OCI-LY7 (cell line): Measurements from ENCODE around the gene SPRY4. TPM values are rescaled to one million over a fixed set of nuclear protein-coding genes. Genes with fewer than 3 reads are reported as not detected.
"Not testable (repeated sequence)": the region's sequence is repeated elsewhere in the genome, so short reads cannot be mapped to it uniquely, and the experiment has no call there.

Experiments
- BruUV-seq: library from RNA; stranded (reverse); fragments of 400-500 nt; replicated peaks from 2 replicates; lab custom pipeline; 2021; lab: Mats Ljungman, UMichigan
- CTCF ChIA-PET: fragments of 300-600 bp; sonication (Branson Sonifier 250); formaldehyde crosslinking; loops from one replicate; lab custom pipeline; 2022; ENCODE audit warnings: antibody characterized with exemption; ENCODE audit not compliant: unreplicated experiment; lab: Charles Lee
- POLR2A ChIA-PET: fragments of 300-600 bp; sonication (Branson Sonifier 250); formaldehyde crosslinking; loops from one replicate; lab custom pipeline; 2022; ENCODE audit warnings: antibody characterized with exemption; lab: Charles Lee
- DNase-seq: peaks from one replicate; pipeline ENCODE4 v3.0.0-alpha.2; 2015; ENCODE audit warnings: low spot score
- H2AFZ ChIP-seq: fragments of 200-600 bp; sonication (generic), shearing (Covaris generic); 2 replicates; pipeline ENCODE4 v1.6.1; 2014; ENCODE audit warnings: mild to moderate bottlenecking, antibody characterized with exemption, low read length, moderate library complexity
- H3K27ac ChIP-seq: fragments of 200-600 bp; sonication (generic); 2 replicates; pipeline ENCODE4 v1.5.1; 2014; ENCODE audit warnings: mixed run types, low read depth, mild to moderate bottlenecking, moderate library complexity, low read length, inconsistent platforms; ENCODE audit not compliant: poor library complexity, severe bottlenecking
- H3K36me3 ChIP-seq: fragments of 200-600 bp; sonication (generic); 2 replicates; pipeline ENCODE4 v1.6.1; 2014; ENCODE audit warnings: mild to moderate bottlenecking, antibody characterized with exemption, low read length, moderate library complexity, mixed read lengths; ENCODE audit not compliant: insufficient read depth
- H3K4me1 ChIP-seq: fragments of 200-600 bp; sonication (generic); 2 replicates; pipeline ENCODE4 v1.5.1; 2014; ENCODE audit warnings: mild to moderate bottlenecking, low read length; ENCODE audit not compliant: insufficient read depth, poor library complexity, severe bottlenecking
- H3K4me2 ChIP-seq: fragments of 200-600 bp; sonication (generic); 2 replicates; pipeline ENCODE4 v1.6.1; 2014; ENCODE audit warnings: mild to moderate bottlenecking, low read length
- H3K4me3 ChIP-seq: fragments of 200-600 bp; sonication (generic); 2 replicates; pipeline ENCODE4 v1.5.1; 2014; ENCODE audit warnings: mild to moderate bottlenecking, low read depth, low read length; ENCODE audit not compliant: poor library complexity, severe bottlenecking
- H3K79me2 ChIP-seq: fragments of 200-600 bp; sonication (generic); 2 replicates; pipeline ENCODE4 v1.6.1; 2016; ENCODE audit warnings: low read depth, mild to moderate bottlenecking, low read length, moderate library complexity, mixed read lengths; ENCODE audit not compliant: insufficient read depth
- H3K9me2 ChIP-seq: fragments of 200-600 bp; sonication (generic); 2 replicates; pipeline ENCODE4 v1.6.1; 2016; ENCODE audit warnings: mild to moderate bottlenecking, low read length, mixed read lengths; ENCODE audit not compliant: insufficient read depth
- H3K9me3 ChIP-seq: fragments of 200-600 bp; sonication (generic); 2 replicates; pipeline ENCODE4 v1.6.1; 2014; ENCODE audit warnings: mild to moderate bottlenecking, mixed run types, low read length, mixed read lengths
- H4K20me1 ChIP-seq: fragments of 200-600 bp; sonication (generic); 2 replicates; pipeline ENCODE4 v1.6.1; 2014; ENCODE audit warnings: mild to moderate bottlenecking, antibody characterized with exemption, low read length, moderate library complexity, mixed read lengths; ENCODE audit not compliant: insufficient read depth
- CTCF ChIP-seq: fragments of 200-600 bp; sonication (generic); conservative IDR thresholded peaks from 2 replicates; pipeline ENCODE4 v1.5.1; 2014; ENCODE audit warnings: mild to moderate bottlenecking, antibody characterized with exemption, low read length, moderate library complexity, mixed read lengths
- EZH2phosphoT487 ChIP-seq: fragments of 200-600 bp; sonication (generic); IDR thresholded peaks from 2 replicates; pipeline ENCODE4 v1.6.1; 2018; ENCODE audit warnings: low read depth, borderline replicate concordance, mild to moderate bottlenecking, mixed run types, antibody characterized with exemption, low read length, moderate library complexity, mixed read lengths
- intact Hi-C: fragments of 100-400 bp; cut with micrococcal nuclease; formaldehyde crosslinking; loops from one replicate; pipeline ENCODE4 v1.10.0; 2022; ENCODE audit not compliant: unreplicated experiment
- total RNA-seq, 2 experiments: library from RNA; depleted of rRNA in 1 of 2; stranded (reverse); fragments of >200 nt in 1 of 2; shearing (Covaris generic) in 1 of 2; gene quantifications; 2 replicates each; pipeline ENCODE4 v1.2.3, GENCODE V29; 2014 to 2022

SPRY4 gene
- total RNA-seq, 2 experiments from 2014 or later = not detected

DNA sequence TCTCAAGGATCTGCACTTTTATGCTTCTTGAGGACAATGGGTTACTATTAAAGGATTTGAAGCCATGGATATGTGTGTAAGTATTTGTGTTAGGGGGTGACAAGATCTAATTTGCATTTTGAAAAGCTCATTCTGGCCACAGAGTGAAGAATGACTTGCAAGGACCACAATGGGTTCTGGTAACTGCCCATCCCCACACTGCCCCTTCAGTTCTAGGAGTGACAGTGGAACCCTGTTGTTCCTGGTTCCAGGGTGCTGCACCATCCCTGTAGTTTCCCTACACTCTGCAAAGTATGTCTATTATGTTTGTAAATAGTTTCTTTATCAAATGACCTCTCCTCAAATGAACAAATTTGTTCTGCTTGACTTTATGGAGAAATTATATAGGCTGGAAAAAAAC lies 9.7 kb upstream of the SPRY4 start:
- Histone ChIP-seq H3K4me2 (no peak overlapping the region), H4K20me1 (no peaks in the 10 kb centered on the region), H3K79me2 (no peaks in the 10 kb centered on the region), H3K4me1 (no peaks in the 10 kb centered on the region), H3K9me3 (no peaks in the 10 kb centered on the region), H3K4me3 (no peak overlapping the region), H3K27ac (no peak overlapping the region), H2AFZ (no peak overlapping the region), H3K9me2 (no peaks in the 10 kb centered on the region), H3K36me3 (no peaks in the 10 kb centered on the region)
- no peak for TF ChIP-seq CTCF
- TF ChIP-seq EZH2phosphoT487 = no peak
- no peak for DNase-seq
- CTCF ChIA-PET = no interaction called here
- POLR2A ChIA-PET = interaction anchor here (0.6 to 0.7 kb wide), 2 partner anchors 37 to 254 kb away, joined by 3 to 5 read pairs; no protein-coding TSS in a partner anchor
- intact Hi-C loops = no loop called here
- BruUV-seq = no TSS peak

DNA sequence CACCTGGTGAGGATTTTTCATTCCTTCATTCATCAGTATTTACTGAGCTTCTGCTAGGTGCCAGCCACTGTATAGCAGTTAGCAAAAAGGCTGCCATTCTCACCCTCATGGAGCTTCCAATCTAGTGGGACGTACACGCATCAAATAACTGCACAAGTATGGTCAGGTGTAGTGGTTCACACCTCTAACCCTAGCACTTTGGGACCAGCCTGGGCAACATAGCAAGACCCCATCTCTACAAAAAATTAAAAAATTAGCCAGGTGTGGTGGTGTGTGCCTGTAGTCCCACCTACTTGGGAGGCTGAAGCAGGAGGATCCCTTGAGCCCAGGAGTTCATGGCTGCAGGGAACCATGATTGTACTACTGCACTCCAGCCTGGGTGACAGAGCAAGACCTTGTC lies 8.9 kb upstream of the SPRY4 start:
- H2AFZ ChIP-seq, H3K4me1 ChIP-seq, DNase-seq, BruUV-seq, H3K36me3 ChIP-seq, H3K4me3 ChIP-seq, H4K20me1 ChIP-seq, H3K9me3 ChIP-seq, H3K9me2 ChIP-seq, H3K79me2 ChIP-seq, H3K4me2 ChIP-seq, H3K27ac ChIP-seq, intact Hi-C loops, CTCF ChIA-PET: not testable (repeated sequence)
- POLR2A ChIA-PET = interaction anchor here (0.6 kb wide), 1 partner anchor 343 kb away, joined by 3 read pairs; no protein-coding TSS in a partner anchor

DNA sequence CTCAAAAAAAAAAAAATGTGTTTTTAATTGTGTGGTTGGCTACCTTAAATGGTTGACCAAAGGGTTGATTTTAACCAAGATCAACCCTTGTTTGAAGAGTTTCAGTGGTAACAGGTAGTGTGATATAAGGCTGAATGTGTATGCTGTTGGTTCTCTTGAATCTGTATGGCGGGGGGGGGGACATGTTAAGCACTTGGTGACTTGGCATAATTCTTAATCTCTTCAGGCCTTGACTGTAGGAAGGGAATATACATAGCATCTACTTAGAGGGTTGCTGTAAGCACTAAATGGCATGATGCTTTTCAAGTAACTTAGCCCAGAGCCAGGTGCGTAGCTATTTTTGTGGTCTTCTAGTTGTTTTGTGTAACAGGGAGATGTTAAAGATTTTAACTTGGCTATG lies 5.6 kb upstream of the SPRY4 start:
- intact Hi-C loops = no loop called here
- Histone ChIP-seq H3K9me2 (no peaks in the 10 kb centered on the region), H3K4me1 (no peaks in the 10 kb centered on the region), H3K27ac (no peak overlapping the region), H4K20me1 (no peaks in the 10 kb centered on the region), H2AFZ (no peak overlapping the region), H3K4me2 (no peak overlapping the region), H3K9me3 (no peaks in the 10 kb centered on the region), H3K4me3 (no peak overlapping the region), H3K36me3 (no peaks in the 10 kb centered on the region), H3K79me2 (no peaks in the 10 kb centered on the region)
- BruUV-seq = no TSS peak
- POLR2A ChIA-PET = no interaction called here
- TF ChIP-seq EZH2phosphoT487 = no peak
- TF ChIP-seq CTCF = no peak
- no peak for DNase-seq
- CTCF ChIA-PET = no interaction called here
